HepG2 (cell line): ENCODE data around the gene ASTN2. TPM values are rescaled to one million over a fixed set of nuclear protein-coding genes. Genes with fewer than 3 reads are reported as not detected.

Experiments
- ATAC-seq: fragments of 200-7000 bp; cut with Tn5 transposase; 3 replicates; pipeline ENCODE4 v1.9.1; 2020; ENCODE audit warnings: mild to moderate bottlenecking, moderate library complexity
- BruUV-seq: library from RNA; stranded (reverse); fragments of 400-500 nt; replicated peaks from 2 replicates; lab custom pipeline; 2021; lab: Mats Ljungman, UMichigan
- CTCF ChIA-PET: fragments of 300-600 bp; formaldehyde crosslinking; extraction: SDS; loops from one replicate; lab custom pipeline; 2021; ENCODE audit warnings: low total read pairs, inconsistent platforms, low intra/inter-chr PET ratio; lab: Yijun Ruan, JAX
- POLR2A ChIA-PET: fragments of 350-600 bp; sonication (Branson Sonifier 250); formaldehyde crosslinking; loops from one replicate; lab custom pipeline; 2020; ENCODE audit warnings: antibody characterized with exemption, inconsistent platforms; lab: Yijun Ruan, JAX
- DNase-seq: peaks from one replicate; pipeline ENCODE4 v3.0.0-alpha.2; 2015; ENCODE audit warnings: low spot score
- FAIRE-seq: peaks from 3 replicates; lab custom pipeline; 2011; peaks lifted over from hg19 to GRCh38; lab: Jason Lieb, UNC
- H2AFZ ChIP-seq: one replicate; pipeline ENCODE4 v1.6.1; 2011; ENCODE audit warnings: low read length, inconsistent platforms
- H3K27ac ChIP-seq: fragments of 300-600 bp; 3 replicates; pipeline ENCODE4 v1.8.0; 2011; ENCODE audit warnings: mixed run types, mild to moderate bottlenecking, mixed read lengths, low read length, inconsistent platforms; ENCODE audit not compliant: insufficient read depth; ENCODE audit errors: extremely low read length
- H3K27me3 ChIP-seq, 2 experiments: fragments of 200-600 bp in 1 of 2; 2 replicates in 1 of 2; 3 replicates in 1 of 2; pipeline versions ENCODE4 v1.6.0 to v1.8.0; 2011; ENCODE audit warnings: low read length in 2 of 2, mild to moderate bottlenecking in 2 of 2, moderate library complexity in 2 of 2, inconsistent platforms in 1 of 2; ENCODE audit not compliant: insufficient read depth in 2 of 2, control insufficient read depth in 1 of 2
- H3K36me3 ChIP-seq, 2 experiments: fragments of 200-600 bp in 1 of 2; replicated peaks in 1 of 2; 2 replicates in 1 of 2; 3 replicates in 1 of 2; pipeline versions ENCODE4 v1.5.1 to v1.8.0; 2011; ENCODE audit warnings: low read length in 2 of 2, inconsistent platforms in 1 of 2; ENCODE audit not compliant: insufficient read depth in 2 of 2, control insufficient read depth in 1 of 2
- H3K4me1 ChIP-seq: 2 replicates; pipeline ENCODE4 v1.5.1; 2012; ENCODE audit warnings: low read length, inconsistent platforms; ENCODE audit not compliant: insufficient read depth
- H3K4me2 ChIP-seq: 2 replicates; pipeline ENCODE4 v1.6.0; 2011; ENCODE audit warnings: low read depth, low read length, inconsistent platforms
- H3K4me3 ChIP-seq, 3 experiments: fragments of 200-600 bp in 1 of 3; sonication (generic), shearing (Covaris generic) in 1 of 3; replicated peaks in 1 of 3; 2 replicates each; pipeline ENCODE4 v1.5.1; 2011 to 2016; ENCODE audit warnings: low read length in 3 of 3, inconsistent platforms in 2 of 3, low read depth in 2 of 3, mild to moderate bottlenecking in 2 of 3, control low read depth in 1 of 3, mixed read lengths in 1 of 3; ENCODE audit not compliant: insufficient read depth in 1 of 3
- H3K79me2 ChIP-seq: one replicate; pipeline ENCODE4 v1.6.1; 2011; ENCODE audit warnings: low read length, inconsistent platforms; ENCODE audit not compliant: insufficient read depth
- H3K9ac ChIP-seq: 2 replicates; pipeline ENCODE4 v1.6.0; 2011; ENCODE audit warnings: mild to moderate bottlenecking, low read depth, low read length, inconsistent platforms; ENCODE audit not compliant: insufficient read depth
- H3K9me3 ChIP-seq: 2 replicates; pipeline ENCODE4 v1.5.1; 2012; ENCODE audit warnings: mild to moderate bottlenecking, low read length
- H4K20me1 ChIP-seq: 2 replicates; pipeline ENCODE4 v1.6.0; 2011; ENCODE audit warnings: inconsistent platforms, mild to moderate bottlenecking, low read length, moderate library complexity; ENCODE audit not compliant: insufficient read depth
- ADNP ChIP-seq: sonication (generic); formaldehyde crosslinking; IDR thresholded peaks from 2 replicates; pipeline ENCODE4 v1.4.0; 2020; ENCODE audit warnings: missing genetic modification reagents
- CHD2 ChIP-seq: IDR thresholded peaks from 2 replicates; pipeline ENCODE4 v1.6.1; 2011; ENCODE audit warnings: low read depth, low read length, improper control_type of control experiment
- FOSL1 ChIP-seq: sonication (generic); formaldehyde crosslinking; IDR thresholded peaks from 2 replicates; pipeline ENCODE4 v1.9.0; 2021; ENCODE audit warnings: missing genetic modification reagents, borderline replicate concordance
- GTF3A ChIP-seq: sonication (generic); formaldehyde crosslinking; conservative IDR thresholded peaks from 2 replicates; pipeline ENCODE4 v1.4.0; 2020; ENCODE audit warnings: mild to moderate bottlenecking, missing genetic modification reagents
- HMGA1 ChIP-seq: sonication (generic); formaldehyde crosslinking; conservative IDR thresholded peaks from 2 replicates; pipeline ENCODE4 v1.4.0; 2020; ENCODE audit warnings: missing genetic modification reagents
- MAFK ChIP-seq, 2 experiments: IDR thresholded peaks in 1 of 2; conservative IDR thresholded peaks in 1 of 2; 2 replicates each; pipeline ENCODE4 v1.6.1; 2011; ENCODE audit warnings: improper control_type of control experiment in 2 of 2, low read length in 2 of 2
- MIXL1 ChIP-seq: IDR thresholded peaks from 2 replicates; pipeline ENCODE4 v1.6.1; 2016
- NR2C2 ChIP-seq: sonication (generic); formaldehyde crosslinking; IDR thresholded peaks from 2 replicates; pipeline ENCODE4 v1.4.0; 2020; ENCODE audit warnings: missing genetic modification reagents, mild to moderate bottlenecking, moderate library complexity, borderline replicate concordance
- TBL1XR1 ChIP-seq: fragments of 150-350 bp; IDR thresholded peaks from 2 replicates; pipeline ENCODE4 v1.6.1; 2014; ENCODE audit warnings: borderline replicate concordance, low read length; ENCODE audit not compliant: partially characterized antibody
- ZNF792 ChIP-seq: IDR thresholded peaks from 2 replicates; pipeline ENCODE4 v1.6.1; 2016
- ZSCAN21 ChIP-seq: sonication (generic); formaldehyde crosslinking; IDR thresholded peaks from 2 replicates; pipeline ENCODE4 v1.8.0; 2022; ENCODE audit warnings: mild to moderate bottlenecking, missing genetic modification reagents, moderate library complexity, borderline replicate concordance
- WGBS: methylation state at CpG from one replicate; pipeline ENCODE4 v1.1.6; 2017; ENCODE audit warnings: low lambda C conversion rate; 5-methylcytosine and 5-hydroxymethylcytosine counted together
- in situ Hi-C: cut with HindIII; loops from 2 replicates; pipeline ENCODE4 v1.10.0; 2017; ENCODE audit warnings: low pct_unique_long_range_greater_than_20kb; ENCODE audit not compliant: extremely low pct_ligation_motif_present
- intact Hi-C: fragments of 100-400 bp; cut with micrococcal nuclease; formaldehyde crosslinking; loops from one replicate; pipeline ENCODE4 v1.10.0; 2022; ENCODE audit not compliant: unreplicated experiment
- polyA plus RNA-seq, 8 experiments: library from polyadenylated mRNA; depleted of rRNA in 3 of 8; stranded (reverse) in 7 of 8; unstranded in 1 of 8; fragments of >200 nt; fragmentation: Illumina TruSeq in 4 of 8; extraction: Trizol in 4 of 8; gene quantifications; 2 replicates each; pipeline versions ENCODE4 v1.2.1 to v1.2.3, GENCODE V29; 2011 to 2016; ENCODE audit warnings: low read depth in 4 of 8, missing spikeins in 1 of 8, mixed read lengths in 1 of 8; ENCODE audit not compliant: insufficient read depth in 1 of 8
- total RNA-seq, 5 experiments: library from RNA; depleted of rRNA; stranded (reverse); fragments of >200 nt; fragmentation: Illumina TruSeq; extraction: Trizol; gene quantifications; 2 replicates each; pipeline ENCODE4 v1.2.3, GENCODE V29; 2016; ENCODE audit warnings: low read depth in 1 of 5
- TF ChIP-seq, protein P1 (sequence below): sonication (generic); formaldehyde crosslinking; conservative IDR thresholded peaks from 2 replicates; pipeline ENCODE4 v1.4.0; 2020; ENCODE audit warnings: missing genetic modification reagents

Gene ASTN2
- total and polyA plus RNA-seq, 2 of the 13 experiments (the other 11 are each of a cell fraction or from before 2014, with no cell fraction given): 5.2 to 13.5 TPM

DNA sequence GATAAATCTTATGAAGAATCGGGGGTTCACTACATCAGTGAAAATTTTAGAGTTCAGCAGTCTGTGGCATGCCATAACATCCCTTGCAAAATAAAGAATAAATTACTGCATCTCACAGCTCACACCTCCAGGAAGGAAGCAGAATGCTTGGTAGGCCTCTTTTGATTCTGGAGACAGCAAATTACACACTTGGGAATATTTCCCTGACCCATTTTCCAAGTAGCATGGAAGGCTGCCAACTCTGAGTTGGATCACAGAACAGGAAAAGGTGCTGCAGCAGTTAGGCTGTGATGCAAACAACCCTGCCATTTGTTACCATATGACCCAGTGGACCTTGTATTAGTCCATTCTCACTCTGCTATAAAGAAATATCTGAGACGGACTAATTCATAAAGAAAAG, 293.5 kb downstream of the ASTN2 start:
- no peaks in the 10 kb centered on the region for H4K20me1 ChIP-seq
- FAIRE-seq (no peak), ATAC-seq (no peak), DNase-seq (no peak)
- no peak overlapping the region for H3K9ac ChIP-seq
- H3K4me3 ChIP-seq: no peak overlapping the region
- intact Hi-C loops (no loop called here), in situ Hi-C loops (no loop called here)
- no peaks in the 10 kb centered on the region for H3K36me3 ChIP-seq
- POLR2A ChIA-PET: no interaction called here
- H3K27me3 ChIP-seq: no peaks in the 10 kb centered on the region
- H3K27ac ChIP-seq: no peak overlapping the region
- no TSS peak for BruUV-seq
- H3K79me2 ChIP-seq: no peaks in the 10 kb centered on the region
- H2AFZ ChIP-seq: no peak overlapping the region
- CTCF ChIA-PET: no interaction called here
- no peaks in the 10 kb centered on the region for H3K9me3 ChIP-seq
- no peak overlapping the region for H3K4me2 ChIP-seq
- 0% methylated on average over 2 of the region's 2 CpGs for WGBS
- TF ChIP-seq, protein P1, sequence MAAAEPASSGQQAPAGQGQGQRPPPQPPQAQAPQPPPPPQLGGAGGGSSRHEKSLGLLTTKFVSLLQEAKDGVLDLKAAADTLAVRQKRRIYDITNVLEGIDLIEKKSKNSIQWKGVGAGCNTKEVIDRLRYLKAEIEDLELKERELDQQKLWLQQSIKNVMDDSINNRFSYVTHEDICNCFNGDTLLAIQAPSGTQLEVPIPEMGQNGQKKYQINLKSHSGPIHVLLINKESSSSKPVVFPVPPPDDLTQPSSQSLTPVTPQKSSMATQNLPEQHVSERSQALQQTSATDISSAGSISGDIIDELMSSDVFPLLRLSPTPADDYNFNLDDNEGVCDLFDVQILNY (CRISPR knock-in tag): no peak
- TF ChIP-seq MAFK (conservative IDR thresholded peaks at IDR 0.05 in 1 of 2, IDR thresholded peaks at IDR 0.05 in 1 of 2; ENCODE audit: low read length in 2 of 2): no peak
- no peak for TF ChIP-seq ADNP (CRISPR knock-in tag)
- TF ChIP-seq GTF3A (CRISPR knock-in tag): no peak
- no peak for TF ChIP-seq NR2C2 (CRISPR knock-in tag)
- TF ChIP-seq FOSL1 (CRISPR knock-in tag): no peak
- no peak for TF ChIP-seq MIXL1 (CRISPR knock-in tag)
- TF ChIP-seq ZSCAN21 (CRISPR knock-in tag): no peak
- no peak for TF ChIP-seq ZNF792 (CRISPR knock-in tag)
- TF ChIP-seq HMGA1: no peak
- TF ChIP-seq CHD2: no peak
- no peak for TF ChIP-seq TBL1XR1
- TF ChIP-seq, all 625 proteins: peak for 0
- no peaks in the 10 kb centered on the region for H3K4me1 ChIP-seq
